AG09309 (cell line): Measurements from ENCODE around the gene COMMD10.

ENCODE experiments used
- DNase-seq: peaks from one replicate; pipeline ENCODE4 v3.0.0-alpha.2; 2010; ENCODE audit warnings: low read depth
- H3K4me3 ChIP-seq: 2 replicates; pipeline ENCODE4 v1.5.1; 2011; ENCODE audit warnings: mild to moderate bottlenecking, low read depth, low read length, moderate library complexity; ENCODE audit not compliant: control insufficient read depth
- CTCF ChIP-seq: IDR thresholded peaks from 2 replicates; pipeline ENCODE4 v1.5.1; 2011; ENCODE audit warnings: mild to moderate bottlenecking, low read depth, low read length, inconsistent platforms; ENCODE audit not compliant: insufficient read depth, control insufficient read depth; ENCODE audit errors: missing control alignments

COMMD10 gene

GRCh38 chr5:116225281-116225922 is 140.6 kb downstream of the COMMD10 start:
- TF ChIP-seq CTCF: no peak
- H3K4me3 ChIP-seq: no peak overlapping the region
- DNase-seq: no peak

GRCh38 chr5:116229131-116229689 is 144.4 kb downstream of the COMMD10 start:
- no peak for TF ChIP-seq CTCF
- no peak for DNase-seq

GRCh38 chr5:116231288-116231687 is 146.5 kb downstream of the COMMD10 start:
- TF ChIP-seq CTCF: no peak
- no peak overlapping the region for H3K4me3 ChIP-seq
- no peak for DNase-seq

More at GRCh38 chr5:116229131-116229689, 144.4 kb downstream of the COMMD10 start:
- H3K4me3 ChIP-seq: no peak overlapping the region

- H3K4me3 ChIP-seq: no peak overlapping the region
- TF ChIP-seq CTCF: no peak
- no peak for DNase-seq
These were observed 149.9 kb downstream of the COMMD10 start for GRCh38 chr5:116234681-116235080.

- DNase-seq: no peak
- H3K4me3 ChIP-seq: no peak overlapping the region
- TF ChIP-seq CTCF: peak; percentile 26
These were observed 153.2 kb downstream of the COMMD10 start for GRCh38 chr5:116237917-116238500.

GRCh38 chr5:116242343-116242742 is 157.5 kb downstream of the COMMD10 start:
- DNase-seq: no peak
- no peak for TF ChIP-seq CTCF
- no peak overlapping the region for H3K4me3 ChIP-seq
